ENCODE data around the gene ZBTB2.
"Not testable (repeated sequence)": the region's sequence is repeated elsewhere in the genome, so short reads cannot be mapped to it uniquely, and the experiment has no call there.

The ZBTB2 gene

GRCh38 chr6:151327101-151327500 lies 64.3 kb downstream of the ZBTB2 start:
- no peak for DNase-seq (ENCODE audit: low spot score)

GRCh38 chr6:151326116-151326825 lies 65.1 kb downstream of the ZBTB2 start:
- no peak for DNase-seq (ENCODE audit: low spot score)

GRCh38 chr6:151325075-151326050 lies 66.0 kb downstream of the ZBTB2 start:
- DNase-seq (ENCODE audit: low spot score) = peak; percentile 68

GRCh38 chr6:151324488-151324825 lies 66.9 kb downstream of the ZBTB2 start:
- DNase-seq (ENCODE audit: low spot score) = no peak

- DNase-seq (ENCODE audit: low spot score) = peak; percentile 70
Measured at GRCh38 chr6:151323791-151324487, 67.4 kb downstream of the ZBTB2 start.

DNA sequence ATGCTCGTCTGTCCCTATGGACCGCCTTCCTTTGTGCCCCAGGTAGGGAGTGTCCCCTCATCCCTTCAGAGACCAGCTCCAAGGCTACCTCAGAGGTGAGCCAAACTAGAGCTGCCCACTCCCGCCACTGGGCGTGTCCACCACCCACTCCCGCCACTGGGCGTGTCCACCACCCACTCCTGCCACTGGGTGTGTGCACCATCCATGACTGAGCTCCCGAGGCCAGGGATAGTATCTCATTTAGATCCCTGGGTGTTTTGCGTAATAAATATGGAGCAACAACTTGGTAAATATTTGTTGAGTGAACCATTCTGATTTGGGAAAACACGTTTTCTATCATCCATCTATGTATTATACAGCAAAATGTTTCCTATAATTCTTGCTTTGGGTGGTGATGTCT lies 68.8 kb downstream of the ZBTB2 start:
- no peak for DNase-seq (ENCODE audit: low spot score)

GRCh38 chr6:151321438-151321837 lies 69.9 kb downstream of the ZBTB2 start:
- DNase-seq (ENCODE audit: low spot score) = no peak

GRCh38 chr6:151320140-151320539 lies 71.2 kb downstream of the ZBTB2 start:
- DNase-seq (ENCODE audit: low spot score) = no peak

GRCh38 chr6:151317995-151318365 lies 73.4 kb downstream of the ZBTB2 start:
- DNase-seq (ENCODE audit: low spot score) = no peak

DNA sequence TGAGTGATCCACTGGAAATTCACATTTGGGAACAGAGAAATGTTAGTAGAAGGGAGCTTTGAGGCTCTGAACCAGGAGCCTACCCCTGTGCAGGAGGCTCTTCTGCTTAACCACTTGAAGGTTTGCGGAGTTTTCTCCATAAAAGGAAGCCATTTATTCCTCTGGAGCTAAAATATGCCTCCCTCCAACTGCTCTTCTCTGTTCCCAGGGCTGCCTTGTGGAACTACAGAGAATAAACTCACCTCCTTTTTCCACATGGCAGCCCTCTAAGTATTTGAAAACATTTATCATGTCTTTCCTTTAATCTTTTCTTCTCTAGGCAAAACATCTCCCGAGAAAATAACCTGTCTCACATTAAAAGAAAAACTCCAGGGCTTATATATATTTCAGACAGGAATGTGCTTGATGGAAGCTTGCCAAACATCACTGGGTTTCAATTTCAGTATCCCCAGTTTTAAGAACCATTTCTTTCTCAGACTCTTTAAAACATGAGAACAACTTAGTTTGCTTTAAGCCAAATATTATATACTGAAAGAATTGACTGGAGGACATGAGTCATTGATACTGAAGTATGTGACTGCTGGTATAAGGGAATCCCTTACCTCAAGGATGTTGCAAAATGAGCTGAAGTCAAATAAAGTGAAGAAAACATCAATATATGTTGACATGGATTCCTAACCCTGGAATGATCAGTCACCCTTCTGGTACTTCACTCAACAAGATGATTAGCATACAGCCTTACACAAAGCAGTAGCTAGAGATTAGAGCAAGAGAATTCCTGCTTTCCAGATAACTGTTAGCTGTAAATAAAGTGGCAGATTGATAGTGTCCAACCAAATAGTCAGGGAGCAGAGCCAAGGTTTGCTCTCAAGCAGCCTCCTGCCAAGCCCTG lies 74.0 kb downstream of the ZBTB2 start:
- DNase-seq (ENCODE audit: low spot score) = no peak

- DNase-seq (ENCODE audit: low spot score) = not testable (repeated sequence)
Measured at GRCh38 chr6:151315661-151316060, 75.7 kb downstream of the ZBTB2 start.

Measured in SW480 (cell line).